Measurements from ENCODE around the gene AKAP7.
"Not testable (repeated sequence)": the region's sequence is repeated elsewhere in the genome, so short reads cannot be mapped to it uniquely, and the experiment has no call there.

The AKAP7 gene

GRCh38 chr6:131135244-131136020 lies at the start of gene AKAP7:
Gene AKAP7 (plus strand): TSS chr6:131135467. CDS start chr6:131135764, 297 bp downstream.
- DNase-seq (ENCODE audit: low spot score): peak; percentile 92

DNA sequence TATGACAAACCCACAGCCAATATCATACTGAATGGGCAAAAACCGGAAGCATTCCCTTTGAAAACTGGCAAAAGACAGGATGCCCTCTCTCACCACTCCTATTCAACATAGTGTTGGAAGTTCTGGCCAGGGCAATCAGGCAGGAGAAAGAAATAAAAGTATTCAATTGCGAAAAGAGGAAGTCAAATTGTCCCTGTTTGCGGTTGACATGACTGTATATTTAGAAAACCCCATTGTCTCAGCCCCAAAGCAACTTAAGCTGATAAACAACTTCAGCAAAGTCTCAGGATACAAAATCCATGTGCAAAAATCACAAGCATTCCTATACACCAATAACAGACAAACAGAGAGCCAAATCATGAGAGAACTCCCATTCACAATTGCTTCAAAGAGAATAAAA lies 44.9 kb upstream of the AKAP7 start:
- not testable (repeated sequence) for DNase-seq (ENCODE audit: low spot score)

DNA sequence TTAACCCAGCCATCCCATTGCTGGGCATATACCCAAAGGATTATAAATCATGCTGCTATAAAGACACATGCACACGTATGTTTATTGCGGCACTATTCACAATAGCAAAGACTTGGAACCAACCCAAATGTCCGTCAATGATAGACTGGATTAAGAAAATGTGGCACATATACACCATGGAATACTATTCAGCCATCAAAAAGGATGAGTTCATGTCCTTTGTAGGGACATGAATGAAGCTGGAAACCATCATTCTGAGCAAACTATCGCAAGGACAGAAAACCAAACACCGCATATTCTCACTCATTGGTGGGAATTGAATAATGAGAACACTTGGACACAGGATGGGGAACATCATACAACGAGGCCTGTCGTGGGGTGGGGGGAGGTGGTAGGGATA lies 43.3 kb upstream of the AKAP7 start:
- not testable (repeated sequence) for DNase-seq (ENCODE audit: low spot score)

GRCh38 chr6:131093334-131093733 lies 41.9 kb upstream of the AKAP7 start:
- no peak for DNase-seq (ENCODE audit: low spot score)

- no peak for DNase-seq (ENCODE audit: low spot score)
These were observed 38.5 kb upstream of the AKAP7 start for GRCh38 chr6:131096786-131097185.

- DNase-seq (ENCODE audit: low spot score): no peak
These were observed 33.2 kb upstream of the AKAP7 start for GRCh38 chr6:131101911-131102680.

DNA sequence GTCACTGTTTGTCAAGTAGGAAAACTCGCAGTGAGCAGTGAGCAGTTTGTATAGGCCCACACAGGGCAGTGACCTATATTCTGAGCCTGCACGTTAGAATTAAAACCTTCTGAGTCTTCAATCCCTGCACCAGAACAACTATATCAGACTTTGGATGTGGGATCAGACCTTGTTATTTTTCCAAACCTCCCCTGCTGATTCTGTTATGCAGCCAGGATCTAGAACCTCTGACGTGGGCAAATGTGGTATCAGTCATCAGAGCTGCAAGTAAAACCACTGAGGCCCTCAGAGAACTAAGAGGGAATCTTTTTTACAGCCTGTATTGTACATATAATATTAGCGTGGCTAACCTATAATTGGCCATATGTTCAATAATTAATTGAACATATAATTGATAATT lies 32.0 kb upstream of the AKAP7 start:
- no peak for DNase-seq (ENCODE audit: low spot score)

GRCh38 chr6:131103901-131104300 lies 31.4 kb upstream of the AKAP7 start:
- DNase-seq (ENCODE audit: low spot score): no peak

DNA sequence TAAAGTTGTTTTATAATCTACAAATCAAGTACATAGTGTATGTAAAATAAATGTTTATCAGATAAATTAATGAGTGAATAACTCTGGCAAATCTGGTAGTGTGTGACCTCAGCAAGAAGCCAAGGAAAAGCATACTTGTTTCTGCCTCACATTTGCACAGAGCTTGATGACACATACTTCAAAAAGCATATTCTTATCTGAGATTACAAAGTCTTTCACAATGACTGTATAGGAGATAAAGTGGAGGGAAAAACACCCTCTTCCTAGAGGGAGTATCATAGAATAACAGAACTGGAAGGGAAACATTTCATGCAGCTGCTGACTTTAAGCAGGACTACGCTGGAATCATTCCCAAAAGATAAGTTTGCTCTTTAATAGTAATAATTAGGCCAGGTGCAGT lies 28.1 kb upstream of the AKAP7 start:
- DNase-seq (ENCODE audit: low spot score): peak; percentile 35

DNA sequence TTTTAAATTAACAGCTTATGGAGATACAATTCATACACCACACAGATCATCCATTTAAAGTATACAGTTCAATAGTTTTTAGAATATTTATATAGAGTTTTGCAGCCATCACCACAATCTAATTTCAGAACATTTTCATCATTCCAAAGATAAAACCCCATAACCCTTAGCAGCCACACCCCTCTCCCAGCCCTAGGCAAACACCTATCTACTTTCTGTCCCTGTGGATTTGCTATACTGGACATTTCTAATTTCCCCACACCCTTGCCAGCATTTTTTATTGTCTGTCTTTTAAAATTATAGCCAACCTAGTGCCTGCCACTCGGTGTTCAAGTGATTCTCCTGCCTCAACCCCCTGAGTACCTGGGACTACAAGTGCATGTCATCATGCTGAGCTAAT lies 23.0 kb upstream of the AKAP7 start:
- no peak for DNase-seq (ENCODE audit: low spot score)

GRCh38 chr6:131115651-131116050 lies 19.6 kb upstream of the AKAP7 start:
- no peak for DNase-seq (ENCODE audit: low spot score)

GRCh38 chr6:131116321-131116720 lies 18.9 kb upstream of the AKAP7 start:
- DNase-seq (ENCODE audit: low spot score): no peak

DNA sequence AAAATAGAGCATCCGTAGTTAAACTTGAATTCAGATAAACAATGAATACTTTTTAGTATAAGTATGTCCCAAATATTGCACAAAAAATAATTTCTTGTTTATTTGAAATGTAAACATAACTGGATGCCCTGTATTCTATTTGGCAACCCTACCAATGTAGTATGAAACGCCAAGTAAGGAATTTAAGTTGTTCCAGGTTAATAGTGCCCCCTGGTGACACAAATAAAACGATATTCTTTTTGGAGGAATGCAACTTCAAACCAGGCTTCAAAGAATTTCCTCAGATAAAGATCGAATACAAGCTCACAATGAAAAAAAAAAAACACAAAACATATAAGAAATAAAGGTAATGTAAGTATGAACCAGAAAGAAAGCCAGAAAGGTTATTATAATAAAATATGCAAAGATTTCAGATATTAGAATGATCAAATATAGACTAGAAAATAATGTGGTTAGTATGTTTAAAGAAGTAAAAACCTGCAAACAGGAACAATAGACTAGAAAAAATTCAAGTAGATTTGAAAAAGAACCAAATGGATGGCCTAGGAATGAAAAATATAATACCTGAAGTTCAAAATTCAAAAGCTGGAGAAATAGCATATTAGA lies 18.4 kb upstream of the AKAP7 start:
- peak; percentile 19 for DNase-seq (ENCODE audit: low spot score)

DNA sequence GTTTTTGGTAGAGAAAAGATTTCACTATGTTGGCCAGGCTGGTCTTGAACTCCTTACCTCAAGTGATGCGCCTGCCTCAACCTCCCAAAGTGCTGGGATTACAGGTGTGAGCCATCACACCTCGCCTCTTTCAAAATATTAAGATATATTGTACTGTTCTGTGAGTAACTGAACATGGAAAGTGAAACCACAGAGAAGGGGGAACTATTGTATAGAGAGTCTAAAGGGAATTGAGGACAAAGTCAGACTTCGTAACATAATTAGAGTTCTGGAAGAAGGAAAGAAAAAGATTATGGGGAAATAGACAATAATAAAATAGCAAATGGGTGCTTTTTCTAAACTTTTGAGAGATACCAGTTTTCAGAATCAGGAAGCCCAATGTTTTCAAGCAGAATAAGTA lies 17.4 kb upstream of the AKAP7 start:
- no peak for DNase-seq (ENCODE audit: low spot score)

DNA sequence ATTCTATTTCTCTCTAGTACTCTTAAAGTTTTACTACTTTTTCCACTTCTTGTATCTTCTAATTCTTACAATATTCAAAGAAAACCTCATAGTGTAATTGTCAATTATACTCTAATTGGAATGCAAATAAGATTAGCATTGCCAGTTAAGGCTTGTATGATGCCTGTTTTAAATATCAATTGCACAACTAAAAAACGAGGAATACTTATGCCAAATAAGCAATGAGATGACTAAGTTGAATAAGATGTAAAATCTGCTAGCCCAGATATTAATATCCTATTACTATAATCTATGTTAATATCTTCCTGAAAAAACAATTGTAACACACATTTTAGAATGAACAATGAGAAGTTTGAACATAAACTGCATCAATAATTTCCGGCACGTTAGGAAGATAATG lies 13.3 kb upstream of the AKAP7 start:
- DNase-seq (ENCODE audit: low spot score): no peak

DNA sequence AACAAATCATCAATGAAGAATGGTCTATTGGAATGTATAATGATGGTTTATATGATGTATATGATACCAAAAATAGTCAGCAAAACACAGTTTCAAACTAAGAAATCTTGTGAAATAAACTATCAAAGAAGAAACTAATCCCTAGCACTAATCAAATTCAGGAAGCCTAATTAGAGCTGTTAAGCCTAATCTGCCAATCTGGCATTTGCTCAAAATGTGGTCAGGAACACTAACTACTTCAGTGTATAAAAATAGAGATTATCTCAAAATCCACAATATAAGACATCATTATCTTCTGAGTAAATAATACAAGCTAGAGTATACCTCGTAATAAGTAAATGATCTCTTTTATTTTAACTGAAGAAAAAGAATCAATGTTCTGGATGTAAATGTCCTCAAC lies 12.8 kb upstream of the AKAP7 start:
- DNase-seq (ENCODE audit: low spot score): no peak

DNA sequence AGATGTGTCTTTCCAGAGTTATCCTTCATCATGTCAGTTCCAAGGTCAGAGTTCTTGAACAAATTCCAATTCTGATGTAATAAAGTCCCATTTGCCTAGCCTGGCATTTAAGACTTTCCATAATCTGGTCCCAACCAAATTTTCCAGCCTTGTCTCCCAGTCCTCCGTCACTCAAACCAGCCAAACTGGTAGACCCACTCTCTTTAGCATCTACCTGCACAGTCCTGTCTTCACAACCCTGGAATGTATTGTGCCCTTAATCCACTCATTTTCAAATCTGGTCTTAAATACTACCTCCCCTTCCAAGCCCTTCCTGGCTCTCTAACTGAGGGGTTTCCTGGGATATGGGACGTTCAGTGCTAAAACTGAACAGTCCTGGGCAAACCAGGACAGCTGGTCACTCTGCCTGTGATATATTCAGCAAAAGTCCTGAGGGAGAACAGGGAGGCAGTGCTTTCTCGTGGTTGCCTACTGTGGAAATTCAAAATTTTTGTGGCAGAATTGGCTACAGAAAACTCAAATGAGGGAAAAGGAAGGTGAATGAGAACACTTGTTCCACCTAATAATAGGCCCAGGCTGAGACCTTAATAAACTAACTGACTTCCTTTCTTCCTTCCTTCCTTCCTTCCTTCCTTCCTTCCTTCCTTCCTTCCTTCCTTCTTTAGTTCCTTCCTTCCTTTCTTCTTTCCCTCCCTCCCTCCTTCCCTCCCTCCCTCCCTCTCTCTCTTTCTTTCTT lies 10.8 kb upstream of the AKAP7 start:
- no peak for DNase-seq (ENCODE audit: low spot score)

DNA sequence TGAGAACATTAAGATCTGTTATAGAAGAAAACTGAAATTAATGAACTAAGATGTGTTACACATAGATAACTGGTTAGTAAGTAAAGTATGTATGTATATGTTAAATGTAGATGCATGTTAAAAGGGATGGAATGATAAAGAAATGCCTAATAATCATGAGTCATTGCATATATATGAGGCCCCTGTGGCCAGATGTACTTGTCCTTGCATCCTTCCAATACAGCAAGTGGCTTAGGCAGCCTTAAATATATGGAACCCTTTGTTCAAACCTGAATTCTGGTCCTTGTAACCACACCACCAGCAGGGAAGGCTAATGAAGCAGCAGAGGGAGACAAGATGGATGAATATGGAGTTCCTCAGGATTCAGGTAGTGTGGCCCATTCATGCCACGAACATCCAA lies 9.8 kb upstream of the AKAP7 start:
- DNase-seq (ENCODE audit: low spot score): no peak

DNA sequence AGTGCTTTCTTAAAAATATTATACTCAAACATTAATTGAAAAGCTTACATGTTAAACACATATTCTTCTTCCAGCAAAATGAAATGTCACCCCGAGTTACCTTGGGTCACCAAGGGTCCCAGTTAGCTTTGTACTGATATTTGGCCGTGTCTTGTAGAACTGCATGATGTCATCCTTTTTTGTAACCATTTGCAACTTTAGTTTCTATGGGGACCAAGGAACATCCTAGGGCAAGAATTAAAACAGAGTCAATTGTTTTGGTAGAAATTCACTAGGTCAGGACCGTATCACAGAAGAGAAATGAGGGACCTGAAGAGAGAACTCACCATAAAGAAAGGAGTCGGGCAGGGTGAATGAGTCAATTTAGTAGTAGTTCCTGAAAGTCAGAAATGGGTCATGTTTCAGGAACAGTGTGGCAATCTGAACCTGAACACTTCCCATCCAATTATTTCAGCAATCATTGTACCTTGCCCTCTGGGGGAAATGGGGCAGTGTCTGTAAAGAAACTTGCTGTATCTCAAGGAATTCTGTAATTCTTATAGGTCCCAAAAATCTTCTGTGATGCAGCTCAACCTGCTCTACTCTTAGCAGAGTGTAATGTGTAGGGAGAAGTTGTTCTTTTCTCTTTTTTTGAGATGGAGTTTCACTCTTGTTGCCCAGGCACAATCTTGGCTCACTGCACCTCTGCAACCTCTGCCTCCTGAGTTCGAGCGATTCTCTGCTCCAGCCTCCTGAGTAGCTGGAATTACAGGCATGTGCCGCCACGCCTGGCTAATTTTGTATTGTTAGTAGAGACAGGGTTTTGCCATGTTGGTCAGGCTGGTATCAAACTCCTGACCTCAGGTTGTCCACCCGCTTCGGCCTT lies 5.3 kb upstream of the AKAP7 start:
- no peak for DNase-seq (ENCODE audit: low spot score)

- no peak for DNase-seq (ENCODE audit: low spot score)
These were observed 4.7 kb upstream of the AKAP7 start for GRCh38 chr6:131130554-131130940.

DNA sequence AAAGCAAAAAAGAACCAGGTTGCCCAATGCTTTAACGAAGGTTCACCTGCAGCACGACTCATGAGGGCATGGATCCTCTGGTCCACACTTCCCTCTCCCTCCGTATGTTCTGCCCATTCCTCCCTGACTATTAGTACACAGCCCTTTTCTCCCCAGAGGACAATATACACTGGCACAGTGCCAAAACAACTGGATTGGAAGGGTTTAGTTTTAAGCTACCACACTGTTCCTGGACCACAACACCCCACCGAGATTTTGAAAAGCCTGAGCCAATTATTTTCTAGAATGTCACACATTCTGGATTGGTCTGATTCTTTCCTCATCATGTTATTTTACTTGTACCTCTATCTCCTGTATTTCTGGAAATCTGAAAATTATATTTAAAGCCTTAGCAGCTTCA lies 2.9 kb upstream of the AKAP7 start:
- DNase-seq (ENCODE audit: low spot score): no peak
